Endothelial cell of umbilical vein (primary cell): Measurements from ENCODE around the gene WASF2. TPM values are rescaled to one million over a fixed set of nuclear protein-coding genes. Genes with fewer than 3 reads are reported as not detected.

Experiments used
- BruUV-seq: library from RNA; stranded (reverse); fragments of 400-500 nt; replicated peaks from 2 replicates; lab custom pipeline; 2021; lab: Mats Ljungman, UMichigan
- CTCF ChIA-PET: fragments of 300-600, 350-600 bp; sonication (Branson Sonifier 250); formaldehyde crosslinking; loops from one replicate; lab custom pipeline; 2021; ENCODE audit warnings: antibody characterized with exemption, inconsistent platforms; lab: Charles Lee
- POLR2A ChIA-PET: fragments of 300-600, 350-600 bp; sonication (Branson Sonifier 250); formaldehyde crosslinking; loops from one replicate; lab custom pipeline; 2021; ENCODE audit warnings: antibody characterized with exemption, inconsistent platforms; lab: Charles Lee
- DNase-seq: peaks from one replicate; pipeline ENCODE4 v3.0.0-alpha.2; 2011; ENCODE audit warnings: low read depth, low spot score
- FAIRE-seq: peaks from 2 replicates; lab custom pipeline; 2011; peaks lifted over from hg19 to GRCh38; lab: Jason Lieb, UNC
- H2AFZ ChIP-seq: 2 replicates; pipeline ENCODE4 v1.6.0; 2012; ENCODE audit warnings: low read depth, low read length, control low read depth, inconsistent platforms
- H3K27ac ChIP-seq: 2 replicates; pipeline ENCODE4 v1.5.1; 2011; ENCODE audit warnings: low read depth, mild to moderate bottlenecking, control low read depth, low read length, moderate library complexity; ENCODE audit not compliant: insufficient read depth
- H3K27me3 ChIP-seq, 2 experiments: 2 replicates each; pipeline versions ENCODE4 v1.6.0 to v1.6.1; 2011; ENCODE audit warnings: low read length in 2 of 2, mixed read lengths in 1 of 2; ENCODE audit not compliant: control insufficient read depth in 2 of 2, insufficient read depth in 2 of 2
- H3K36me3 ChIP-seq, 2 experiments: 2 replicates in 1 of 2; 3 replicates in 1 of 2; pipeline ENCODE4 v1.5.1; 2011; ENCODE audit warnings: low read length in 2 of 2, mild to moderate bottlenecking in 1 of 2, moderate library complexity in 1 of 2; ENCODE audit not compliant: control insufficient read depth in 2 of 2, insufficient read depth in 2 of 2; ENCODE audit errors: extremely low read depth in 1 of 2
- H3K4me1 ChIP-seq: 3 replicates; pipeline ENCODE4 v1.5.1; 2011; ENCODE audit warnings: mild to moderate bottlenecking, low read length; ENCODE audit not compliant: control insufficient read depth, insufficient read depth; ENCODE audit errors: extremely low read depth
- H3K4me2 ChIP-seq: 2 replicates; pipeline ENCODE4 v1.6.1; 2011; ENCODE audit warnings: low read length, control low read depth, mixed read lengths; ENCODE audit not compliant: insufficient read depth
- H3K4me3 ChIP-seq, 3 experiments: fragments of 200-600 bp in 1 of 3; sonication (generic), shearing (Covaris generic) in 1 of 3; replicated peaks in 1 of 3; 2 replicates each; pipeline ENCODE4 v1.5.1; 2011 to 2016; ENCODE audit warnings: control low read depth in 3 of 3, low read length in 3 of 3, mild to moderate bottlenecking in 2 of 3, inconsistent platforms in 1 of 3, low read depth in 1 of 3, moderate library complexity in 1 of 3; ENCODE audit not compliant: insufficient read depth in 1 of 3
- H3K79me2 ChIP-seq: 2 replicates; pipeline ENCODE4 v1.6.0; 2012; ENCODE audit warnings: low read length, inconsistent platforms; ENCODE audit not compliant: control insufficient read depth, insufficient read depth
- H3K9ac ChIP-seq: replicated peaks from 2 replicates; pipeline ENCODE3; 2011; ENCODE audit warnings: low read length, control low read depth; ENCODE audit not compliant: insufficient read depth; ENCODE audit errors: extremely low read depth
- H3K9me1 ChIP-seq: replicated peaks from 3 replicates; pipeline ENCODE4 v1.6.0; 2011; ENCODE audit warnings: mild to moderate bottlenecking, low read length; ENCODE audit not compliant: control insufficient read depth, insufficient read depth; ENCODE audit errors: extremely low read depth
- H3K9me3 ChIP-seq: replicated peaks from 2 replicates; pipeline ENCODE4 v1.5.1; 2012; ENCODE audit warnings: low read length, inconsistent platforms; ENCODE audit not compliant: control insufficient read depth, insufficient read depth
- H4K20me1 ChIP-seq: replicated peaks from 2 replicates; pipeline ENCODE3; 2011; ENCODE audit warnings: mild to moderate bottlenecking, low read length; ENCODE audit not compliant: control insufficient read depth, insufficient read depth; ENCODE audit errors: extremely low read depth
- EZH2 ChIP-seq: IDR thresholded peaks from 2 replicates; pipeline ENCODE4 v1.6.1; 2012; ENCODE audit warnings: borderline replicate concordance, low read depth, mild to moderate bottlenecking, moderate library complexity, low read length, inconsistent platforms; ENCODE audit not compliant: severe bottlenecking
- FOS ChIP-seq: IDR thresholded peaks from 2 replicates; pipeline ENCODE4 v1.6.1; 2011; ENCODE audit warnings: mild to moderate bottlenecking, low read length, moderate library complexity, borderline replicate concordance; ENCODE audit not compliant: insufficient read depth
- GATA2 ChIP-seq: IDR thresholded peaks from 2 replicates; pipeline ENCODE4 v1.7.0; 2011; ENCODE audit warnings: low read depth, mild to moderate bottlenecking, moderate library complexity, mixed read lengths, low read length; ENCODE audit not compliant: insufficient read length, insufficient read depth
- JUN ChIP-seq: IDR thresholded peaks from 2 replicates; pipeline ENCODE4 v1.6.1; 2011; ENCODE audit warnings: borderline replicate concordance, low read depth; ENCODE audit not compliant: insufficient read length, insufficient read depth
- MYC ChIP-seq: IDR thresholded peaks from one replicate; pipeline ENCODE4 v1.6.1; 2011; ENCODE audit warnings: mild to moderate bottlenecking, low read depth, low read length
- POLR2A ChIP-seq: IDR thresholded peaks from 2 replicates; pipeline ENCODE4 v1.6.1; 2012; ENCODE audit warnings: low read depth, mild to moderate bottlenecking, control low read depth, low read length
- POLR2AphosphoS5 ChIP-seq: IDR thresholded peaks from 2 replicates; pipeline ENCODE4 v1.6.1; 2012; ENCODE audit warnings: low read depth, mild to moderate bottlenecking, control low read depth, low read length, moderate library complexity; ENCODE audit not compliant: insufficient read depth
- dilution Hi-C: fragments of 300-500 bp; cut with MboI; formaldehyde crosslinking; loops from one replicate; pipeline ENCODE4 v1.15.0; 2019; ENCODE audit warnings: low sequenced_read_pairs; ENCODE audit not compliant: extremely low pct_ligation_motif_present
- intact Hi-C: fragments of 100-400 bp; cut with micrococcal nuclease; formaldehyde crosslinking; loops from one replicate; pipeline ENCODE4 v1.10.0; 2022
- polyA plus RNA-seq, 4 experiments: library from polyadenylated mRNA; depleted of rRNA in 3 of 4; stranded (reverse) in 3 of 4; unstranded in 1 of 4; fragments of >200 nt; gene quantifications; 2 replicates each; pipeline versions ENCODE4 v1.2.1 to v1.2.3, GENCODE V29; 2011 to 2012; ENCODE audit warnings: missing spikeins in 1 of 4
- total RNA-seq: library from RNA; stranded (reverse); gene quantifications from 2 replicates; pipeline ENCODE4 v1.2.3, GENCODE V29; 2021
- TF ChIP-seq, protein P1 (sequence below), 2 donors: IDR thresholded peaks; 1 replicate in 1 of 2; 2 replicates in 1 of 2; pipeline ENCODE4 v1.5.1; 2011; ENCODE audit warnings: low read length in 2 of 2, mild to moderate bottlenecking in 2 of 2, moderate library complexity in 2 of 2, control low read depth in 1 of 2, inconsistent platforms in 1 of 2, low read depth in 1 of 2; ENCODE audit not compliant: insufficient read depth in 1 of 2; ENCODE audit errors: extremely low read depth in 1 of 2
- TF ChIP-seq, protein P2 (sequence below): IDR thresholded peaks from 2 replicates; pipeline ENCODE4 v1.6.1; 2011; ENCODE audit not compliant: insufficient read depth, insufficient read length

Gene WASF2
- total and polyA plus RNA-seq, 2 donors (not counting 3 experiments of a cell fraction or from before 2014, with no cell fraction given) = 76.9 to 172 TPM

GRCh38 chr1:27521336-27521831 lies 31.4 kb upstream of the WASF2 start:
- DNase-seq (peak; percentile 48), FAIRE-seq (peak; percentile 33)
- ChIA-PET POLR2A (no interaction called here), CTCF (interaction anchor here (1.0 to 1.4 kb wide), 4 partner anchors 35 to 221 kb away, joined by 3 to 7 read pairs (median 4); no protein-coding TSS in a partner anchor)
- dilution Hi-C loops = no loop called here
- H3K36me3 ChIP-seq = no peaks in the 10 kb centered on the region
- H3K9ac ChIP-seq = no peak overlapping the region
- no peak overlapping the region for H3K4me2 ChIP-seq
- no peaks in the 10 kb centered on the region for H3K9me1 ChIP-seq
- no TSS peak for BruUV-seq
- no peak overlapping the region for H3K27ac ChIP-seq
- H3K27me3 ChIP-seq = no peaks in the 10 kb centered on the region
- H3K4me3 ChIP-seq = no peak overlapping the region
- H2AFZ ChIP-seq = peak overlapping the region; percentile 97
- intact Hi-C loops = no loop called here
- TF ChIP-seq JUN (no peak), POLR2A (no peak), MYC (no peak), FOS (no peak), POLR2AphosphoS5 (no peak), GATA2 (no peak), EZH2 (no peak)
- TF ChIP-seq, protein P1, sequence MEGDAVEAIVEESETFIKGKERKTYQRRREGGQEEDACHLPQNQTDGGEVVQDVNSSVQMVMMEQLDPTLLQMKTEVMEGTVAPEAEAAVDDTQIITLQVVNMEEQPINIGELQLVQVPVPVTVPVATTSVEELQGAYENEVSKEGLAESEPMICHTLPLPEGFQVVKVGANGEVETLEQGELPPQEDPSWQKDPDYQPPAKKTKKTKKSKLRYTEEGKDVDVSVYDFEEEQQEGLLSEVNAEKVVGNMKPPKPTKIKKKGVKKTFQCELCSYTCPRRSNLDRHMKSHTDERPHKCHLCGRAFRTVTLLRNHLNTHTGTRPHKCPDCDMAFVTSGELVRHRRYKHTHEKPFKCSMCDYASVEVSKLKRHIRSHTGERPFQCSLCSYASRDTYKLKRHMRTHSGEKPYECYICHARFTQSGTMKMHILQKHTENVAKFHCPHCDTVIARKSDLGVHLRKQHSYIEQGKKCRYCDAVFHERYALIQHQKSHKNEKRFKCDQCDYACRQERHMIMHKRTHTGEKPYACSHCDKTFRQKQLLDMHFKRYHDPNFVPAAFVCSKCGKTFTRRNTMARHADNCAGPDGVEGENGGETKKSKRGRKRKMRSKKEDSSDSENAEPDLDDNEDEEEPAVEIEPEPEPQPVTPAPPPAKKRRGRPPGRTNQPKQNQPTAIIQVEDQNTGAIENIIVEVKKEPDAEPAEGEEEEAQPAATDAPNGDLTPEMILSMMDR (IDR thresholded peaks at IDR 0.05; ENCODE audit: extremely low read depth in 1 of 2, insufficient read depth in 1 of 2, low read depth in 1 of 2, low read length in 2 of 2) = no peak
- TF ChIP-seq, protein P2, sequence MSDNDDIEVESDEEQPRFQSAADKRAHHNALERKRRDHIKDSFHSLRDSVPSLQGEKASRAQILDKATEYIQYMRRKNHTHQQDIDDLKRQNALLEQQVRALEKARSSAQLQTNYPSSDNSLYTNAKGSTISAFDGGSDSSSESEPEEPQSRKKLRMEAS = no peak
- H4K20me1 ChIP-seq = no peaks in the 10 kb centered on the region
- H3K9me3 ChIP-seq = no peaks in the 10 kb centered on the region
- peaks cover 13% of the 10 kb centered on the region for H3K4me1 ChIP-seq
- H3K79me2 ChIP-seq = no peaks in the 10 kb centered on the region
